Activated CD4-positive, alpha-beta T cell treated with anti-CD3 and anti-CD28 coated beads, Interleukin-2, amount 10 ng/mL, durations not matched to agents 7 days and 5 days (primary cell): ENCODE measurements around the gene PCDHA9. TPM values are rescaled to one million over a fixed set of nuclear protein-coding genes. Genes with fewer than 3 reads are reported as not detected.
"Not testable (repeated sequence)": the region's sequence is repeated elsewhere in the genome, so short reads cannot be mapped to it uniquely, and the experiment has no call there.

Experiments
- CTCF ChIA-PET: fragments of 350-600 bp; sonication (Branson Sonifier 250); formaldehyde crosslinking; loops from one replicate; lab custom pipeline; 2021; ENCODE audit warnings: antibody characterized with exemption; lab: Charles Lee
- POLR2A ChIA-PET: fragments of 350-600 bp; sonication (Branson Sonifier 250); formaldehyde crosslinking; loops from one replicate; lab custom pipeline; 2021; ENCODE audit warnings: antibody characterized with exemption; lab: Charles Lee
- DNase-seq: peaks from one replicate; pipeline ENCODE4 v3.0.0-alpha.2; 2020
- H3K27ac Mint-ChIP-seq: one replicate; pipeline ENCODE4 v1.8.0; 2021; ENCODE audit warnings: mild to moderate bottlenecking, moderate library complexity, mixed read lengths
- H3K27me3 Mint-ChIP-seq: one replicate; pipeline ENCODE4 v1.8.0; 2021; ENCODE audit warnings: mixed read lengths
- H3K36me3 Mint-ChIP-seq: one replicate; pipeline ENCODE4 v1.8.0; 2021; ENCODE audit warnings: low read depth, mixed read lengths
- H3K4me1 Mint-ChIP-seq: one replicate; pipeline ENCODE4 v1.8.0; 2021; ENCODE audit warnings: mixed read lengths
- H3K4me3 Mint-ChIP-seq: one replicate; pipeline ENCODE4 v1.8.0; 2021; ENCODE audit warnings: mild to moderate bottlenecking, moderate library complexity, mixed read lengths
- H3K9me3 Mint-ChIP-seq: one replicate; pipeline ENCODE4 v1.8.0; 2021; ENCODE audit warnings: mixed read lengths
- total RNA-seq, 2 experiments: library from RNA; stranded (reverse); gene quantifications; one replicate each; pipeline ENCODE4 v1.2.3, GENCODE V29; 2021

Gene PCDHA9
- total RNA-seq, 2 experiments from 2014 or later, result not detected

GRCh38 chr5:140875085-140876065 lies 27.2 kb downstream of the PCDHA9 start, which contains the start of gene PCDHA12:
Gene PCDHA12, plus strand, starts transcription at chr5:140875308. Its CDS starts 165 bp downstream, at chr5:140875473.
- ChIA-PET CTCF (no interaction called here), POLR2A (no interaction called here)
- Mint-ChIP-seq H3K27me3 (peaks cover 2% of the 10 kb centered on the region), H3K9me3 (peaks cover 19% of the 10 kb centered on the region), H3K4me3 (peak within 1 kb of the TSS; percentile 25), H3K4me1 (no peaks in the 10 kb centered on the region), H3K27ac (peak within 1 kb of the TSS; percentile 54), H3K36me3 (no peaks in the 10 kb centered on the region)
- DNase-seq, result no peak

- CTCF ChIA-PET, POLR2A ChIA-PET, H3K4me1 Mint-ChIP-seq, H3K36me3 Mint-ChIP-seq, DNase-seq, H3K27me3 Mint-ChIP-seq: not testable (repeated sequence)
- Mint-ChIP-seq H3K27ac (peak overlapping the region; percentile 54), H3K4me3 (peak overlapping the region; percentile 25), H3K9me3 (peaks cover 22% of the 10 kb centered on the region)
Measured at GRCh38 chr5:140876541-140877261, 28.5 kb downstream of the PCDHA9 start.

- no peak overlapping the region for H3K4me3 Mint-ChIP-seq
- CTCF ChIA-PET, result no interaction called here
- H3K27me3 Mint-ChIP-seq, result peaks cover 6% of the 10 kb centered on the region
Measured at GRCh38 chr5:140877262-140877581, 29.0 kb downstream of the PCDHA9 start.

GRCh38 chr5:140881889-140882590 lies 33.9 kb downstream of the PCDHA9 start, which contains the start of gene PCDHA13:
Gene PCDHA13, plus strand, starts transcription at chr5:140882124. Its CDS starts 145 bp downstream, at chr5:140882269.
- Mint-ChIP-seq H3K4me3 (peak within 1 kb of the TSS; percentile 28), H3K27me3 (peaks cover 4% of the 10 kb centered on the region), H3K9me3 (peaks cover 14% of the 10 kb centered on the region), H3K27ac (no peak within 1 kb of the TSS), H3K36me3 (no peaks in the 10 kb centered on the region), H3K4me1 (no peaks in the 10 kb centered on the region)
- ChIA-PET CTCF (no interaction called here), POLR2A (no interaction called here)
- DNase-seq, result no peak

More at GRCh38 chr5:140877262-140877581, 29.0 kb downstream of the PCDHA9 start:
- Mint-ChIP-seq H3K36me3 (no peaks in the 10 kb centered on the region), H3K9me3 (peaks cover 20% of the 10 kb centered on the region), H3K4me1 (no peaks in the 10 kb centered on the region), H3K27ac (no peak overlapping the region)
- no peak for DNase-seq
- POLR2A ChIA-PET, result no interaction called here

GRCh38 chr5:140882591-140882899 lies 34.4 kb downstream of the PCDHA9 start:
- Mint-ChIP-seq H3K9me3 (peaks cover 16% of the 10 kb centered on the region), H3K4me1 (no peaks in the 10 kb centered on the region), H3K27me3 (peaks cover 4% of the 10 kb centered on the region), H3K4me3 (peak overlapping the region; percentile 28), H3K27ac (no peak overlapping the region), H3K36me3 (no peaks in the 10 kb centered on the region)
- DNase-seq, result no peak
- CTCF ChIA-PET, result no interaction called here
- POLR2A ChIA-PET, result no interaction called here

- H3K9me3 Mint-ChIP-seq, result peaks cover 16% of the 10 kb centered on the region
- no peak for DNase-seq
- CTCF ChIA-PET, result no interaction called here
- peaks cover 4% of the 10 kb centered on the region for H3K27me3 Mint-ChIP-seq
- POLR2A ChIA-PET, result no interaction called here
- no peak overlapping the region for H3K27ac Mint-ChIP-seq
- no peaks in the 10 kb centered on the region for H3K4me1 Mint-ChIP-seq
- no peaks in the 10 kb centered on the region for H3K36me3 Mint-ChIP-seq
- H3K4me3 Mint-ChIP-seq, result no peak overlapping the region
Measured at GRCh38 chr5:140883373-140883772, 35.2 kb downstream of the PCDHA9 start.

- no peak overlapping the region for H3K4me3 Mint-ChIP-seq
- no peak for DNase-seq
- H3K9me3 Mint-ChIP-seq, result peaks cover 16% of the 10 kb centered on the region
- ChIA-PET POLR2A (no interaction called here), CTCF (interaction anchor here (0.7 kb wide), 1 partner anchor 516 kb away, joined by 3 read pairs; no protein-coding TSS in a partner anchor)
- H3K27ac Mint-ChIP-seq, result no peak overlapping the region
- H3K36me3 Mint-ChIP-seq, result no peaks in the 10 kb centered on the region
- peaks cover 4% of the 10 kb centered on the region for H3K27me3 Mint-ChIP-seq
- H3K4me1 Mint-ChIP-seq, result no peaks in the 10 kb centered on the region
Measured at GRCh38 chr5:140883927-140884697, 35.9 kb downstream of the PCDHA9 start.

Other genes with a start within 250 kb of the PCDHA9 start
- gene CD14, start 215.2 kb upstream of the PCDHA9 start, total RNA-seq, result under 1 TPM; 0.21 to 0.37 TPM
- 10 to 100 TPM; 33.5 to 38.8 TPM for gene TMCO6, start 208.9 kb upstream of the PCDHA9 start, total RNA-seq
- gene NDUFA2, start 200.8 kb upstream of the PCDHA9 start, total RNA-seq, result 10 to 100 TPM; 76.3 to 79.9 TPM
- gene IK, start 200.6 kb upstream of the PCDHA9 start, total RNA-seq, result 100 to 1,000 TPM; 121 to 161 TPM
- 10 to 100 TPM; 33.7 to 37.1 TPM for gene WDR55, start 183.5 kb upstream of the PCDHA9 start, total RNA-seq
- gene DND1, start 174.8 kb upstream of the PCDHA9 start, total RNA-seq, result 1 to 10 TPM; 2.0 to 2.2 TPM
- gene HARS1, start 157.0 kb upstream of the PCDHA9 start, total RNA-seq, result 10 to 100 TPM; 71.5 to 76.5 TPM
- 10 to 100 TPM; 32.7 to 34.2 TPM for gene HARS2, start 156.9 kb upstream of the PCDHA9 start, total RNA-seq
- gene ZMAT2, start 147.9 kb upstream of the PCDHA9 start, total RNA-seq, result 10 to 100 TPM; 52.4 to 61.3 TPM
- not detected for gene PCDHA1, start 62.2 kb upstream of the PCDHA9 start, total RNA-seq
- not detected for gene PCDHA2, start 53.5 kb upstream of the PCDHA9 start, total RNA-seq
- not detected for gene PCDHA3, start 47.3 kb upstream of the PCDHA9 start, total RNA-seq
- not detected for gene PCDHA4, start 41.3 kb upstream of the PCDHA9 start, total RNA-seq
- not detected for gene PCDHA5, start 26.8 kb upstream of the PCDHA9 start, total RNA-seq
- not detected for gene PCDHA6, start 20.4 kb upstream of the PCDHA9 start, total RNA-seq
- not detected for gene PCDHA7, start 14.1 kb upstream of the PCDHA9 start, total RNA-seq
- not detected for gene PCDHA8, start 7.2 kb upstream of the PCDHA9 start, total RNA-seq
- not detected for gene PCDHA10, start 7.5 kb downstream of the PCDHA9 start, total RNA-seq
- gene PCDHA11, start 20.6 kb downstream of the PCDHA9 start, total RNA-seq, result not detected
- not detected for gene PCDHA12, start 26.9 kb downstream of the PCDHA9 start, total RNA-seq
- not detected for gene PCDHA13, start 33.7 kb downstream of the PCDHA9 start, total RNA-seq
- not detected for gene PCDHAC1, start 77.9 kb downstream of the PCDHA9 start, total RNA-seq
- gene PCDHAC2, start 118.1 kb downstream of the PCDHA9 start, total RNA-seq, result not detected
- gene PCDHB1, start 203.0 kb downstream of the PCDHA9 start, total RNA-seq, result not detected
- not detected for gene PCDHB2, start 246.2 kb downstream of the PCDHA9 start, total RNA-seq